Measurements from ENCODE around the gene SPEG.

The SPEG gene

GRCh38 chr2:219483451-219484342 lies 49.1 kb downstream of the SPEG start:
- no peak for DNase-seq

GRCh38 chr2:219484343-219485200 lies 49.9 kb downstream of the SPEG start:
- no peak for DNase-seq

GRCh38 chr2:219485201-219485580 lies 50.5 kb downstream of the SPEG start:
- DNase-seq, result no peak

- DNase-seq, result no peak
Observed at GRCh38 chr2:219486380-219486959, 51.8 kb downstream of the SPEG start.

GRCh38 chr2:219488149-219488843 lies 53.7 kb downstream of the SPEG start:
- DNase-seq, result no peak

GRCh38 chr2:219488844-219489194 lies 54.2 kb downstream of the SPEG start:
- DNase-seq, result no peak

- DNase-seq, result no peak
Observed at GRCh38 chr2:219489315-219489714, 54.7 kb downstream of the SPEG start.

- no peak for DNase-seq
Observed at GRCh38 chr2:219490186-219490585, 55.5 kb downstream of the SPEG start.

GRCh38 chr2:219490600-219491130 lies 56.0 kb downstream of the SPEG start:
- DNase-seq, result no peak

GRCh38 chr2:219491278-219491963 lies 56.8 kb downstream of the SPEG start:
- no peak for DNase-seq

- no peak for DNase-seq
Observed at GRCh38 chr2:219492575-219492974, 57.9 kb downstream of the SPEG start.

- no peak for DNase-seq
Observed at GRCh38 chr2:219493086-219493485, 58.4 kb downstream of the SPEG start.

GRCh38 chr2:219494952-219495530 lies 60.4 kb downstream of the SPEG start:
- no peak for DNase-seq

GRCh38 chr2:219495531-219496122 lies 61.0 kb downstream of the SPEG start:
- no peak for DNase-seq

- DNase-seq, result no peak
Observed at GRCh38 chr2:219496247-219496824, 61.7 kb downstream of the SPEG start.

- DNase-seq, result no peak
Observed at GRCh38 chr2:219496825-219497494, 62.3 kb downstream of the SPEG start.

- no peak for DNase-seq
Observed at GRCh38 chr2:219497495-219498279, 63.0 kb downstream of the SPEG start.

- peak; percentile 28 to 67 for DNase-seq
Observed at GRCh38 chr2:219498280-219499057, 63.8 kb downstream of the SPEG start, which contains the start of gene GMPPA. Gene GMPPA, plus strand, starts transcription at chr2:219498891. Its CDS starts 1,085 bp downstream, at chr2:219499976.

GRCh38 chr2:219499058-219499307 lies 64.3 kb downstream of the SPEG start:
- no peak for DNase-seq

Measured in NCI-H187 (cell line).